ENCODE results near the gene CTCFL. TPM values are rescaled to one million over a fixed set of nuclear protein-coding genes. Genes with fewer than 3 reads are reported as not detected.

The CTCFL gene
- total and polyA plus RNA-seq, 8 donors = 0.39 to 0.67 (median 0.50) TPM; not detected in 2

- no peak for TF ChIP-seq CTCF (IDR thresholded peaks at IDR 0.05)
- no peaks in the 10 kb centered on the region for H3K9me3 ChIP-seq
- ATAC-seq (no peak), DNase-seq (no peak)
- H3K36me3 ChIP-seq = no peaks in the 10 kb centered on the region
- H3K27ac ChIP-seq = no peak overlapping the region
- peaks cover 0 to 12% of the 10 kb centered on the region in 2 donors for H3K27me3 ChIP-seq
- intact Hi-C loops (cut with DNase I) = no loop called here
- H3K4me1 ChIP-seq = no peaks in the 10 kb centered on the region
- H3K4me3 ChIP-seq = no peak overlapping the region
These were observed 42.0 kb upstream of the CTCFL start for GRCh38 chr20:57566803-57567459.

GRCh38 chr20:57566399-57566798 is 41.5 kb upstream of the CTCFL start:
- intact Hi-C loops (cut with DNase I) = no loop called here
- TF ChIP-seq CTCF (IDR thresholded peaks at IDR 0.05) = no peak
- DNase-seq (no peak), ATAC-seq (no peak)
- H3K36me3 ChIP-seq = no peaks in the 10 kb centered on the region
- H3K9me3 ChIP-seq = no peaks in the 10 kb centered on the region
- H3K4me3 ChIP-seq = no peak overlapping the region
- H3K27ac ChIP-seq = no peak overlapping the region
- peaks cover 0 to 12% of the 10 kb centered on the region in 2 donors for H3K27me3 ChIP-seq
- no peaks in the 10 kb centered on the region for H3K4me1 ChIP-seq

GRCh38 chr20:57564951-57565642 is 40.2 kb upstream of the CTCFL start:
- H3K36me3 ChIP-seq = no peaks in the 10 kb centered on the region
- no peak overlapping the region for H3K27ac ChIP-seq
- no peak overlapping the region for H3K4me3 ChIP-seq
- no peak for TF ChIP-seq CTCF (IDR thresholded peaks at IDR 0.05)
- no peak for DNase-seq
- intact Hi-C loops (cut with DNase I) = no loop called here
- ATAC-seq = no peak
- no peaks in the 10 kb centered on the region for H3K9me3 ChIP-seq
- peaks cover 0 to 18% of the 10 kb centered on the region in 2 donors for H3K27me3 ChIP-seq
- no peaks in the 10 kb centered on the region for H3K4me1 ChIP-seq

GRCh38 chr20:57564180-57564802 is 39.4 kb upstream of the CTCFL start:
- TF ChIP-seq CTCF (IDR thresholded peaks at IDR 0.05) = no peak
- H3K9me3 ChIP-seq = no peaks in the 10 kb centered on the region
- intact Hi-C loops (cut with DNase I) = no loop called here
- H3K4me3 ChIP-seq = no peak overlapping the region
- no peak for DNase-seq
- ATAC-seq = no peak
- H3K36me3 ChIP-seq = no peaks in the 10 kb centered on the region
- H3K27ac ChIP-seq = no peak overlapping the region
- H3K4me1 ChIP-seq = no peaks in the 10 kb centered on the region
- H3K27me3 ChIP-seq = peaks cover 0 to 26% of the 10 kb centered on the region in 2 donors

GRCh38 chr20:57563522-57563921 is 38.6 kb upstream of the CTCFL start:
- ATAC-seq (no peak), DNase-seq (no peak)
- Histone ChIP-seq H3K9me3 (no peaks in the 10 kb centered on the region), H3K27ac (no peak overlapping the region), H3K4me1 (no peaks in the 10 kb centered on the region), H3K27me3 (peaks cover 0 to 28% of the 10 kb centered on the region in 2 donors), H3K4me3 (no peak overlapping the region), H3K36me3 (no peaks in the 10 kb centered on the region)
- intact Hi-C loops (cut with DNase I) = no loop called here
- TF ChIP-seq CTCF (IDR thresholded peaks at IDR 0.05) = no peak

Measured in left lung (tissue), 10 donors.